Measurements from ENCODE around the gene MYO7A.

DNA sequence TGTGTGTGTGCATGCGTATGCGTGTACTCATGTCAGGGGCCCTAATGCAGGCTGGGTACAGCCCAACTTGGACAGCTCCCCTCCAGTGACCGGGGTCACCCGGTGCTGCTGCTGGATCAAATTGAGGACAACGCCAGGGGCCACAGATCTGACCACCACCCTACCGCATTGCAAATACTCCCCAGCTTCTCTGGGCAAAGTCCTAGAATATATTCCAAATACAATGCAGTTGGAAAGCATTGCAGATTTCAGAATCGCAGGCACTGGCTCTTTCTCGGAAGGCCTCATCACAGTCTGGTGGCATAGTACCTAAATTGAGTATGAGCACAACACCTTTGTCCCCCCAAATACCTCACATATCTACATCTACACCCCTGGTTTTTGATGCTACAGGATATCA lies 43.2 kb downstream of the MYO7A start:
- TF ChIP-seq POLR2A (IDR thresholded peaks at IDR 0.05): no peak
- TF ChIP-seq CTCF (IDR thresholded peaks at IDR 0.05): no peak
- TF ChIP-seq EP300 (IDR thresholded peaks at IDR 0.05): no peak
- TF ChIP-seq POLR2AphosphoS5 (IDR thresholded peaks at IDR 0.05): no peak
